GM13976 (cell line): Measurements from ENCODE around the gene RNF167.

ENCODE experiments used
- DNase-seq: peaks from one replicate; pipeline ENCODE4 v3.0.0; 2012; ENCODE audit warnings: low spot score
- CTCF ChIP-seq: IDR thresholded peaks from 2 replicates; pipeline ENCODE4 v1.5.1; 2012; ENCODE audit warnings: borderline replicate concordance, mild to moderate bottlenecking; ENCODE audit not compliant: insufficient read depth; ENCODE audit errors: extremely low read depth, missing control alignments, control extremely low read depth
- in situ Hi-C: fragments of 300-500 bp; cut with MboI; formaldehyde crosslinking; loops from one replicate; pipeline ENCODE4 v1.12.0; 2022; ENCODE audit warnings: low sequenced_read_pairs, mixed read lengths, inconsistent platforms; ENCODE audit not compliant: unreplicated experiment

RNF167 gene

GRCh38 chr17:4967539-4968485, 27.7 kb downstream of the RNF167 start, which contains the start of gene SPAG7:
SPAG7 (minus strand) TSS chr17:4967817; CDS start chr17:4967804, 13 bp downstream.
- peak; percentile 97 for DNase-seq
- no peak for TF ChIP-seq CTCF
- in situ Hi-C loops = no loop called here

GRCh38 chr17:4968486-4969046, 28.5 kb downstream of the RNF167 start:
- no peak for DNase-seq
- TF ChIP-seq CTCF = no peak
- in situ Hi-C loops = no loop called here

GRCh38 chr17:4969047-4969550, 29.0 kb downstream of the RNF167 start:
- no peak for TF ChIP-seq CTCF
- in situ Hi-C loops = no loop called here
- no peak for DNase-seq

- in situ Hi-C loops = loop anchor here (10.0 kb wide), 1 partner anchor 95 kb away; no protein-coding TSS in a partner anchor
These were observed 29.6 kb downstream of the RNF167 start for GRCh38 chr17:4969551-4970173.

GRCh38 chr17:4970273-4970672, 30.2 kb downstream of the RNF167 start:
- in situ Hi-C loops = loop anchor here (10.0 kb wide), 1 partner anchor 95 kb away; no protein-coding TSS in a partner anchor
- no peak for DNase-seq
- TF ChIP-seq CTCF = no peak

More at GRCh38 chr17:4969551-4970173, 29.6 kb downstream of the RNF167 start:
- TF ChIP-seq CTCF = no peak
- no peak for DNase-seq

GRCh38 chr17:4971826-4972225, 31.8 kb downstream of the RNF167 start:
- in situ Hi-C loops = loop anchor here (10.0 kb wide), 1 partner anchor 93 kb away; no protein-coding TSS in a partner anchor
- TF ChIP-seq CTCF = no peak
- no peak for DNase-seq
